Lung (tissue), 16 donors: ENCODE measurements around the gene DYNLT4. TPM values are rescaled to one million over a fixed set of nuclear protein-coding genes. Genes with fewer than 3 reads are reported as not detected.

ENCODE experiments used
- ATAC-seq: fragments of 200-7000 bp; cut with Tn5 transposase; one replicate; pipeline ENCODE4 v1.9.1; 2020; ENCODE audit warnings: moderate number of reproducible peaks; ENCODE audit not compliant: insufficient read depth, low FRiP score
- DNase-seq, 3 donors: peaks; one replicate each; pipeline ENCODE4 v3.0.0-alpha.2; 2013 to 2017
- H3K27ac ChIP-seq, 2 donors: one replicate each; pipeline ENCODE4 v1.5.1; 2013; ENCODE audit warnings: mild to moderate bottlenecking in 2 of 2, moderate library complexity in 2 of 2, control low read depth in 1 of 2, inconsistent platforms in 1 of 2, low read depth in 1 of 2, low read length in 1 of 2
- H3K27me3 ChIP-seq, 3 donors: one replicate each; pipeline ENCODE4 v1.5.1; 2013; ENCODE audit warnings: low read length in 2 of 3; ENCODE audit not compliant: control insufficient read depth in 3 of 3, insufficient read depth in 3 of 3
- H3K36me3 ChIP-seq, 4 donors: one replicate each; pipeline ENCODE4 v1.5.1; 2013; ENCODE audit warnings: low read length in 4 of 4, mild to moderate bottlenecking in 1 of 4, moderate library complexity in 1 of 4; ENCODE audit not compliant: control insufficient read depth in 4 of 4, insufficient read depth in 4 of 4
- H3K4me1 ChIP-seq, 5 donors: one replicate each; pipeline ENCODE4 v1.5.1; 2013; ENCODE audit warnings: low read length in 5 of 5, mild to moderate bottlenecking in 2 of 5, moderate library complexity in 1 of 5; ENCODE audit not compliant: control insufficient read depth in 5 of 5, insufficient read depth in 5 of 5
- H3K4me3 ChIP-seq: one replicate; pipeline ENCODE4 v1.5.1; 2013; ENCODE audit warnings: mild to moderate bottlenecking, control low read depth, moderate library complexity
- H3K9ac ChIP-seq, 2 donors: one replicate each; pipeline ENCODE4 v1.5.1; 2013; ENCODE audit warnings: low read length in 2 of 2, control low read depth in 1 of 2; ENCODE audit not compliant: insufficient read depth in 1 of 2
- H3K9me3 ChIP-seq, 4 donors: one replicate each; pipeline ENCODE4 v1.5.1; 2013; ENCODE audit warnings: low read length in 3 of 4, mild to moderate bottlenecking in 1 of 4, moderate library complexity in 1 of 4; ENCODE audit not compliant: control insufficient read depth in 4 of 4, insufficient read depth in 3 of 4
- CTCF ChIP-seq: IDR thresholded peaks from 2 replicates; pipeline ENCODE4 v1.5.1; 2012; ENCODE audit warnings: mild to moderate bottlenecking; ENCODE audit errors: control extremely low read depth, extremely low read depth
- WGBS, 2 donors: extraction: QIAGEN DNeasy Blood & Tissue Kit; methylation state at CpG; one replicate each; pipeline ENCODE4 v1.1.7; 2013; 5-methylcytosine and 5-hydroxymethylcytosine counted together
- long read RNA-seq, 5 donors: transcript quantifications; one replicate each; lab custom pipeline, GENCODE V29; 2026
- polyA plus RNA-seq, 2 donors: library from polyadenylated mRNA; stranded (reverse); fragments of 200-250 nt; gene quantifications; one replicate each; pipeline ENCODE4 v1.2.1, GENCODE V29; 2013
- total RNA-seq, 2 donors: library from RNA; depleted of rRNA in 1 of 2; stranded (reverse); fragments of >200 nt in 1 of 2; gene quantifications; one replicate each; pipeline ENCODE4 v1.2.1, GENCODE V29; 2014 to 2021
- donor health status: control.
- donor health status: control.
- donor health status: Bipolar disorder and iron deficiency.
- donor health status: healthy.
- donor health status: DM: yes; HTN: yes; CAD: no.

DYNLT4 gene
- total RNA-seq = 10 to 100 TPM in 1 of 2 donors, 1 to 10 TPM in 1; 1.7 to 13.0 TPM
- polyA plus RNA-seq = 1 to 10 TPM; 2.3 to 6.1 TPM
- long read RNA-seq, donor 1, transcript TCTEX1D4-201 (1 exons, 763 nt) = major isoform, 9 of 9 reads
- long read RNA-seq, donor 1, partial matches to known transcripts = 0 of 9 reads
- long read RNA-seq, donor 1, other reads (novel, unspliced or antisense) = 0 of 9 reads
- long read RNA-seq, donor 2, transcript TCTEX1D4-201 (1 exons, 763 nt) = major isoform, 5 of 5 reads
- long read RNA-seq, donor 2, partial matches to known transcripts = 0 of 5 reads
- long read RNA-seq, donor 2, other reads (novel, unspliced or antisense) = 0 of 5 reads
- long read RNA-seq, donor 3, partial matches to known transcripts = 0 of 1 reads
- long read RNA-seq, donor 3, other reads (novel, unspliced or antisense) = 0 of 1 reads
- long read RNA-seq, donor 4, partial matches to known transcripts = 0 of 2 reads
- long read RNA-seq, donor 4, other reads (novel, unspliced or antisense) = 0 of 2 reads
- long read RNA-seq, donor 5, transcript TCTEX1D4-201 (1 exons, 763 nt) = major isoform, 9 of 9 reads
- long read RNA-seq, donor 5, partial matches to known transcripts = 0 of 9 reads
- long read RNA-seq, donor 5, other reads (novel, unspliced or antisense) = 0 of 9 reads

- no peak for DNase-seq
- WGBS, 2 donors = 54 to 72% methylated on average over 7 of the region's 7 CpGs
Measured at GRCh38 chr1:44806704-44807363, at the start of gene DYNLT4. DYNLT4 (minus strand) TSS chr1:44807351; CDS start chr1:44806668, 683 bp downstream.

GRCh38 chr1:44855742-44856141, 48.6 kb upstream of the DYNLT4 start:
- DNase-seq (no peak), ATAC-seq (no peak)
- Histone ChIP-seq H3K27ac (no peak overlapping the region), H3K27me3 (no peaks in the 10 kb centered on the region), H3K4me3 (no peak overlapping the region), H3K9me3 (no peaks in the 10 kb centered on the region), H3K9ac (no peak overlapping the region), H3K4me1 (no peaks in the 10 kb centered on the region), H3K36me3 (peaks cover 0 to 7% (median 3%) of the 10 kb centered on the region in 4 donors)
- TF ChIP-seq CTCF = no peak
- WGBS, 2 donors = 78 to 87% methylated on average over 7 of the region's 7 CpGs

More at GRCh38 chr1:44806704-44807363, at the start of gene DYNLT4:
- Histone ChIP-seq H3K4me1 (peaks cover 13 to 69% (median 42%) of the 10 kb centered on the region in 5 donors), H3K9me3 (no peaks in the 10 kb centered on the region), H3K9ac (peak within 1 kb of the TSS; percentile 79 to 82), H3K27ac (peak within 1 kb of the TSS; percentile 92 to 100), H3K4me3 (no peak within 1 kb of the TSS), H3K36me3 (peaks cover 2 to 39% (median 10%) of the 10 kb centered on the region in 4 donors), H3K27me3 (no peaks in the 10 kb centered on the region)
- no peak for TF ChIP-seq CTCF
- no peak for ATAC-seq

GRCh38 chr1:44854970-44855369, 47.8 kb upstream of the DYNLT4 start:
- Histone ChIP-seq H3K27me3 (no peaks in the 10 kb centered on the region), H3K27ac (no peak overlapping the region), H3K9me3 (peaks cover 0 to 2% (median 0%) of the 10 kb centered on the region in 4 donors), H3K36me3 (peaks cover 0 to 12% (median 4%) of the 10 kb centered on the region in 4 donors), H3K9ac (no peak overlapping the region), H3K4me1 (no peaks in the 10 kb centered on the region), H3K4me3 (no peak overlapping the region)
- no peak for ATAC-seq
- WGBS, 2 donors = 58 to 75% methylated on average over 1 of the region's 1 CpG
- no peak for TF ChIP-seq CTCF
- DNase-seq = no peak
